Epithelial cell of esophagus (primary cell): ENCODE results near the gene TMEM164.
"Not testable (repeated sequence)": the region's sequence is repeated elsewhere in the genome, so short reads cannot be mapped to it uniquely, and the experiment has no call there.

Source experiments
- DNase-seq: peaks from one replicate; pipeline ENCODE4 v3.0.0; 2010; ENCODE audit warnings: low read depth
- H3K4me3 ChIP-seq: 2 replicates; pipeline ENCODE4 v1.5.1; 2011; ENCODE audit warnings: mild to moderate bottlenecking, low read length, control low read depth
- TF ChIP-seq, protein P1 (sequence below): IDR thresholded peaks from 2 replicates; pipeline ENCODE4 v1.5.1; 2011; ENCODE audit warnings: low read depth, mild to moderate bottlenecking, low read length, control low read depth, inconsistent platforms; ENCODE audit not compliant: insufficient read depth; ENCODE audit errors: missing control alignments

TMEM164 gene

DNA sequence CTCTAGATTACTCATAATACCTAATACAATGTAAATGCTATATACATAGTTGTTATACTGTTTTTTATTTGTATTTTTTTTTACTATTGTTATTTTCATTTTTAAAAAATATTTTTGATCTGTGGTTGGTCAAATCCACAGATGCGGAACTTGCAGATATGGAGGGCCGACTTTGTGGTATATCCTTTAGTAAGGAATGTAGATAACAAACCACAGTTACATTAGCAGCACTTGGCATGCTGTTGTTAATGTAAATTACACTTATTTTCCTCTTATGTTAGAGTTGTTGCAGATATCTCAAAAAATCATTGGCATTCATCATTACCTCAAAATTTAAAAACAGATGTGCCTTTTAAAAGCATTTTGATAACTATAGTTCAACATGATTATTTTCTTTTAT is 151.0 kb downstream of the TMEM164 start:
- no peak for DNase-seq
- TF ChIP-seq, protein P1, sequence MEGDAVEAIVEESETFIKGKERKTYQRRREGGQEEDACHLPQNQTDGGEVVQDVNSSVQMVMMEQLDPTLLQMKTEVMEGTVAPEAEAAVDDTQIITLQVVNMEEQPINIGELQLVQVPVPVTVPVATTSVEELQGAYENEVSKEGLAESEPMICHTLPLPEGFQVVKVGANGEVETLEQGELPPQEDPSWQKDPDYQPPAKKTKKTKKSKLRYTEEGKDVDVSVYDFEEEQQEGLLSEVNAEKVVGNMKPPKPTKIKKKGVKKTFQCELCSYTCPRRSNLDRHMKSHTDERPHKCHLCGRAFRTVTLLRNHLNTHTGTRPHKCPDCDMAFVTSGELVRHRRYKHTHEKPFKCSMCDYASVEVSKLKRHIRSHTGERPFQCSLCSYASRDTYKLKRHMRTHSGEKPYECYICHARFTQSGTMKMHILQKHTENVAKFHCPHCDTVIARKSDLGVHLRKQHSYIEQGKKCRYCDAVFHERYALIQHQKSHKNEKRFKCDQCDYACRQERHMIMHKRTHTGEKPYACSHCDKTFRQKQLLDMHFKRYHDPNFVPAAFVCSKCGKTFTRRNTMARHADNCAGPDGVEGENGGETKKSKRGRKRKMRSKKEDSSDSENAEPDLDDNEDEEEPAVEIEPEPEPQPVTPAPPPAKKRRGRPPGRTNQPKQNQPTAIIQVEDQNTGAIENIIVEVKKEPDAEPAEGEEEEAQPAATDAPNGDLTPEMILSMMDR: no peak
- no peak overlapping the region for H3K4me3 ChIP-seq

DNA sequence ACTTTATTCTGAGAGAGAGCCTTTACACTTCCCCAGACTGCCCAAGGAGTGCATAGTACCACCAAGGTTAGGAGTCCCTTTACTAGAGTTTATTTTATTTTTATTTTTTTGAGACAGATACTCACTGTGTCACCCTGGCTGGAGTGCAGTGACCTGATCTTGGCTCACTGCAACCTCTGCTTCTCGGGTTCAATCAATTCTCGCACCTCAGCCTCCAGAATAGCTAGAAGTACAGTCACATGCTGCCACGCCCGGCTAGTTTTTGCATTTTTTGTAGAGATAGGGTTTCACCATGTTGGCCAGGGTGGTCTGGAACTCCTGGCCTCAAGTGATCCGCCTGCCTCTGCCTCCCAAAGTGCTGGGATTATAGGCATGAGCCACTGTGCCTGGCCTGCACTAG is 151.4 kb downstream of the TMEM164 start:
- not testable (repeated sequence) for DNase-seq, H3K4me3 ChIP-seq

DNA sequence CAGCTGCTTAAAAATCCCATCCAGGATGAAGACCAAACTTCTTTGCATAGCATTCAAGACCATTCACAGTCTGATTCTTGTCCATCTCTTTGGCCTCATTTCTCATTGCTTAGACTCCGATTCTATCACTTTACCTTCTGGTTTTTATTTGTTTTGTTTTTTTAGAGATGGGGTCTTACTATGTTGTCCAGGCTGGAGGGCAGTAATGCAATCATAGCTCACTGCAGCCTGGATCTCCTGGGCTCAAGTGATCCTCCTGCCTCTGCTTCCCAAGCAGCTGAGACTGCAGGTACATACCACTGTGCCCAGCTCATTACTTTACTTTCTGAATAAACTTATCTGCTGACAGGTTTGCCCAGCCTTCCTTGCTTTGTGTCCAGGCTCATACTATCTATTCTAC is 152.8 kb downstream of the TMEM164 start:
- no peak for DNase-seq
- H3K4me3 ChIP-seq: no peak overlapping the region
- TF ChIP-seq, protein P1: no peak

DNA sequence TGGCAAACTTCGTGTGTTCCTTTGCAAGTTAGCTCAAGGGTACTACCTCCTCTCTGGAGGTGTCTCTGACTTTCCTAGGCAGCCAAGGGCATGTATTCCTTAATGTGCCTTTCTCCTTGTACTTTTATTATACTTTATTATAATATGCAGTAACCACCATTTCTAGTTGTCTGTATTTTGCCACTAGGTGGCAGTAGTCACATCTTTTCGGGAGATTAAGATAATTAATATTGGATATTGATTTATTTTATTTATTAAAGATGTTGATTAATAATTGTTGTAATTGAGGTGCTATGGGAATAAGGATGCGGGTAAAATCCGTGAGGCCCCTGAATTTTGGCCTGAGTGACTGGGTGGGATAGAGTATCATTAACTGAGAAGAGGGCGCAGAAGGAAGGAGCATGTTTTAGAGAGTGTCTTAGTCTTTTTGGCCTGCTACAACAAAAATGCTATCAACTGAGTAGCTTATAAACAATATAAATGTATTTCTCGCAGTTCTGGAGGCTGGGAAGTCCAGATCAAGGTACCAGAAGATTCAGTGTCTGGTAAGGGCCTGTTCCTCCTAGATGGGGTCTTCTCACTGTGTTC is 153.3 kb downstream of the TMEM164 start:
- TF ChIP-seq, protein P1: peak; percentile 24
- H3K4me3 ChIP-seq: no peak overlapping the region
- DNase-seq: no peak

DNA sequence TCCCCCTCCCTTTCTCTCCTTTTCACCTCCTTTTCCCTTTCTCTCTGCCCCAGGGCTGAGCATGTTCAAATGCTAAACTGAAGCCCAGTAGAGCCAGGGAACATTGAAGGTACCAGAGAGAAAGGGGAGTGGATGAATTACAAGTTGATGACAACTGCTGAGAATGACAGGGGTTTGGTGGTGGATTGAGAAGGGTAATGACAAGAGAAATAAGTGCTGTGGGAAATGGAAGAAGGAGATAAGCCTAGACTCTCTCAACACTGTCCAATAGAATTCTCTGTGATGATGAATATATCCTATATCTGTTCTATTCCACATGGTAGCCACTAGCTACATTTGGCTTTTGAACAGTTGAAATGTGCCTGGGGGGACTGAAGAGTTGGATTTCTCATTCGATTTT is 154.5 kb downstream of the TMEM164 start:
- no peak overlapping the region for H3K4me3 ChIP-seq

DNA sequence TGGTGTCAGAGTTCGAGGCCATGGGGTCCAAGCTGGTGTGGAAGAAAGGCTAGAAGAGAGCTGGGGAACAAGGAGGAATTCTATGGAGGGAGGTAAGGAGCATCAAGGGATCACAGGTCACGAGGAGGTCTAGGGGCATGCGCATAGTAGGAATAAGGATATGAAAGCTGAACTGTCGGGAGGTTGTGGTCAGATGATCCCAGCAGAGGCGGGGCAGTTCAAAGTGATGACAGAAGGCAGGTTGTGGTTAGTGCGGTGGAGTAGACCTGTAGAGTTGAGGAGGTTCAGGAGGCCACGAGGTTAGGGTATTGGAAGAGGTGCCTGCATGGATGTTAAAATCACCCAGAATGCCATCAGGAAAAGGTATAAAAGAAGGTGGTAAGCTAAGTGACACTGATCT is 156.3 kb downstream of the TMEM164 start:
- DNase-seq: no peak
- no peak overlapping the region for H3K4me3 ChIP-seq

More for the DNA sequence above, 154.5 kb downstream of the TMEM164 start:
- DNase-seq: no peak
- TF ChIP-seq, protein P1: no peak

DNA sequence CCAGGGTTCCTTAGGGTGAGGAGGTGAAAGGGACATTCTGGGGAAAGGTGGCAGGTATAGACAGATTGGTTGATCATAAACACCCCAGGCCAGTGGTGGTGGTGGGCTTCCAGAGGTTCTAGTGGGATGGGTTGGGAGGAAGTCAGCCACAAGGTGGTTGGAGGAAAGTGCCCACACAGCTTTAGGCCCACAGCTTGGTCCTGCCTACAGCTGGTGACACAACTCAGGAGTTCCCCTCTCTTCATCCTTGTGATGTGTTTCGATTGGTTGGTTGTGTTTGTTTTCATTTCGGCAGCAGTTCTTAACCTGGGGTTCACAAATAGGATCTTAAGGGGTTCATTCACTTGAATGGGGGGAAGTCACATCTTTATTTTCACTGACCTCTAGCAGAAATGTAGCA is 157.0 kb downstream of the TMEM164 start:
- peak; percentile 15 for DNase-seq
- TF ChIP-seq, protein P1: no peak
- no peak overlapping the region for H3K4me3 ChIP-seq

More for the DNA sequence above, 156.3 kb downstream of the TMEM164 start:
- TF ChIP-seq, protein P1: no peak
